MM.1S (cell line): ENCODE data around the gene MRPL30.

ENCODE experiments used
- DNase-seq: peaks from one replicate; pipeline ENCODE4 v3.0.0-alpha.2; 2015
- H2AFZ ChIP-seq: fragments of 300-600 bp; sonication (generic); 2 replicates; pipeline ENCODE4 v1.6.0; 2016; ENCODE audit warnings: antibody characterized with exemption, low read length
- H3F3A ChIP-seq: fragments of 300-600 bp; sonication (generic); 2 replicates; pipeline ENCODE4 v1.6.1; 2016; ENCODE audit warnings: mild to moderate bottlenecking, antibody characterized with exemption, low read length, moderate library complexity, mixed read lengths; ENCODE audit not compliant: insufficient read depth
- H3K27ac ChIP-seq: fragments of 300-600 bp; sonication (generic); 2 replicates; pipeline ENCODE4 v1.5.1; 2016; ENCODE audit warnings: mild to moderate bottlenecking, low read length
- H3K27me3 ChIP-seq: fragments of 300-600 bp; sonication (generic); replicated peaks from 2 replicates; pipeline ENCODE4 v1.6.0; 2016; ENCODE audit warnings: low read length; ENCODE audit not compliant: insufficient read depth
- H3K36me3 ChIP-seq: fragments of 300-600 bp; sonication (generic); replicated peaks from 2 replicates; pipeline ENCODE4 v1.6.1; 2016; ENCODE audit warnings: mild to moderate bottlenecking, low read length, mixed read lengths; ENCODE audit not compliant: insufficient read depth
- H3K4me1 ChIP-seq: fragments of 300-600 bp; sonication (generic); 2 replicates; pipeline ENCODE4 v1.6.1; 2016; ENCODE audit warnings: low read length, mixed read lengths
- H3K4me2 ChIP-seq: fragments of 300-600 bp; sonication (generic); 2 replicates; pipeline ENCODE4 v1.6.0; 2016; ENCODE audit warnings: low read depth, low read length
- H3K4me3 ChIP-seq: fragments of 300-600 bp; sonication (generic); 2 replicates; pipeline ENCODE4 v1.5.1; 2016; ENCODE audit warnings: low read length, mixed read lengths
- H3K79me2 ChIP-seq: fragments of 300-600 bp; sonication (generic); 2 replicates; pipeline ENCODE4 v1.6.1; 2016; ENCODE audit warnings: mixed run types, low read length, mixed read lengths
- H3K9ac ChIP-seq: fragments of 300-600 bp; sonication (generic); 2 replicates; pipeline ENCODE4 v1.6.1; 2016; ENCODE audit warnings: low read length, mixed read lengths
- H3K9me2 ChIP-seq: fragments of 300-600 bp; sonication (generic); replicated peaks from 2 replicates; pipeline ENCODE4 v1.6.1; 2016; ENCODE audit warnings: mild to moderate bottlenecking, low read length, mixed read lengths; ENCODE audit not compliant: insufficient read depth
- H3K9me3 ChIP-seq: fragments of 300-600 bp; sonication (generic); replicated peaks from 2 replicates; pipeline ENCODE4 v1.6.1; 2016; ENCODE audit warnings: mild to moderate bottlenecking, low read length, mixed read lengths; ENCODE audit not compliant: insufficient read depth
- H4K20me1 ChIP-seq: fragments of 300-600 bp; sonication (generic); 2 replicates; pipeline ENCODE4 v1.6.1; 2016; ENCODE audit warnings: mild to moderate bottlenecking, low read length, moderate library complexity, mixed read lengths; ENCODE audit not compliant: insufficient read depth
- CTCF ChIP-seq: fragments of 300-600 bp; sonication (generic); IDR thresholded peaks from 2 replicates; pipeline ENCODE4 v1.5.1; 2016; ENCODE audit warnings: antibody characterized with exemption, low read length, mixed read lengths
- EZH2 ChIP-seq: fragments of 300-600 bp; sonication (generic); optimal IDR thresholded peaks from 2 replicates; pipeline ENCODE3; 2017; ENCODE audit warnings: low read depth, mild to moderate bottlenecking, antibody characterized with exemption, low read length, mixed read lengths
- EZH2phosphoT487 ChIP-seq: fragments of 300-600 bp; sonication (generic); IDR thresholded peaks from 2 replicates; pipeline ENCODE4 v1.6.1; 2018; ENCODE audit warnings: antibody characterized with exemption, low read length

The MRPL30 gene

GRCh38 chr2:99171377-99172140, 9.4 kb upstream of the MRPL30 start:
- no peak for DNase-seq
- Histone ChIP-seq H3K36me3 (peaks cover 2% of the 10 kb centered on the region; the same call in 1 of the 2 replicates), H3K79me2 (peaks cover 13% of the 10 kb centered on the region), H4K20me1 (no peaks in the 10 kb centered on the region), H3K4me3 (no peak overlapping the region), H3K27me3 (no peaks in the 10 kb centered on the region), H3K9me3 (no peaks in the 10 kb centered on the region), H3K4me2 (no peak overlapping the region), H3K9me2 (no peaks in the 10 kb centered on the region), H3K27ac (no peak overlapping the region), H3F3A (no peaks in the 10 kb centered on the region), H3K4me1 (no peaks in the 10 kb centered on the region; the same call in 1 of the 2 replicates), H2AFZ (no peak overlapping the region), H3K9ac (no peak overlapping the region)
- TF ChIP-seq CTCF (no peak), EZH2 (no peak), EZH2phosphoT487 (no peak)

GRCh38 chr2:99181624-99182000, 628 bp downstream of the MRPL30 start:
- Histone ChIP-seq H3K4me3 (peak overlapping the region; percentile 89), H3K27me3 (no peaks in the 10 kb centered on the region), H3K9ac (peak overlapping the region; percentile 78), H3K36me3 (no peaks in the 10 kb centered on the region), H3K4me1 (peaks cover 10% of the 10 kb centered on the region; the same call in 1 of the 2 replicates), H3F3A (no peaks in the 10 kb centered on the region), H3K4me2 (peak overlapping the region; percentile 62), H4K20me1 (no peaks in the 10 kb centered on the region), H3K27ac (peak overlapping the region; percentile 43; the same call in 1 of the 2 replicates), H2AFZ (peak overlapping the region; percentile 92), H3K9me2 (no peaks in the 10 kb centered on the region), H3K9me3 (no peaks in the 10 kb centered on the region), H3K79me2 (peaks cover 90% of the 10 kb centered on the region)
- DNase-seq: no peak
- no peak for TF ChIP-seq EZH2phosphoT487
- TF ChIP-seq EZH2: no peak
- TF ChIP-seq CTCF: no peak

- no peaks in the 10 kb centered on the region for H3K9me3 ChIP-seq
- TF ChIP-seq CTCF: no peak
- no peak for TF ChIP-seq EZH2
- no peak overlapping the region for H3K4me2 ChIP-seq
- DNase-seq: no peak
- H3K36me3 ChIP-seq: no peaks in the 10 kb centered on the region
- peaks cover 10% of the 10 kb centered on the region; the same call in 1 of the 2 replicates for H3K4me1 ChIP-seq
- no peaks in the 10 kb centered on the region for H3F3A ChIP-seq
- H3K4me3 ChIP-seq: no peak overlapping the region
- no peak overlapping the region for H3K27ac ChIP-seq
- H3K27me3 ChIP-seq: no peaks in the 10 kb centered on the region
- no peak overlapping the region for H2AFZ ChIP-seq
- no peaks in the 10 kb centered on the region for H4K20me1 ChIP-seq
- no peak overlapping the region for H3K9ac ChIP-seq
- H3K79me2 ChIP-seq: peaks cover 76% of the 10 kb centered on the region
- H3K9me2 ChIP-seq: no peaks in the 10 kb centered on the region
Observed at GRCh38 chr2:99183025-99183424, 2.0 kb downstream of the MRPL30 start.
